Measurements from ENCODE around the gene TOR2A. TPM values are rescaled to one million over a fixed set of nuclear protein-coding genes. Genes with fewer than 3 reads are reported as not detected.

The TOR2A gene
- total RNA-seq, 1 donor from 2014 or later, result not detected

GRCh38 chr9:127717766-127718165 lies 17.3 kb downstream of the TOR2A start:
- H3K4me3 ChIP-seq, result no peak overlapping the region
- H3K27ac ChIP-seq, result no peak overlapping the region
- DNase-seq (ENCODE audit: low spot score in 2 of 2), result no peak
- H3K27me3 ChIP-seq, result no peaks in the 10 kb centered on the region
- TF ChIP-seq CTCF (IDR thresholded peaks at IDR 0.05), result no peak
- peaks cover 0 to 10% of the 10 kb centered on the region in 2 donors for H3K4me1 ChIP-seq
- intact Hi-C loops (cut with DNase I), result loop anchor here (5.0 kb wide), 2 partner anchors 105 to 200 kb away; partner anchors contain the start of genes ST6GALNAC4 and STXBP1
- no peaks in the 10 kb centered on the region for H3K36me3 ChIP-seq
- no peaks in the 10 kb centered on the region for H3K9me3 ChIP-seq

- Histone ChIP-seq H3K4me3 (peak overlapping the region; percentile 61 to 93), H3K27ac (peak overlapping the region; percentile 82 to 85), H3K27me3 (no peaks in the 10 kb centered on the region), H3K36me3 (no peaks in the 10 kb centered on the region), H3K9me3 (no peaks in the 10 kb centered on the region), H3K4me1 (peaks cover 0 to 10% of the 10 kb centered on the region in 2 donors)
- TF ChIP-seq CTCF (IDR thresholded peaks at IDR 0.05), result no peak
- no peak for DNase-seq (ENCODE audit: low spot score in 2 of 2)
- intact Hi-C loops (cut with DNase I), result loop anchor here (5.0 kb wide), 2 partner anchors 104 to 201 kb away; partner anchors contain the start of genes ST6GALNAC4 and STXBP1
These were observed 18.7 kb downstream of the TOR2A start for GRCh38 chr9:127716412-127716811.

GRCh38 chr9:127715470-127716337 lies 19.4 kb downstream of the TOR2A start, which contains the start of the genes PTRH1 and TTC16:
Gene PTRH1 (minus strand): TSS chr9:127715663. CDS start chr9:127715639, 24 bp downstream.
Gene TTC16 (plus strand): TSS chr9:127716079. CDS start chr9:127716146, 67 bp downstream.
- H3K9me3 ChIP-seq, result no peaks in the 10 kb centered on the region
- peak within 1 kb of the TSS; percentile 82 to 85 for H3K27ac ChIP-seq
- H3K4me1 ChIP-seq, result peaks cover 0 to 10% of the 10 kb centered on the region in 2 donors
- H3K4me3 ChIP-seq, result peak within 1 kb of the TSS; percentile 61 to 93
- no peaks in the 10 kb centered on the region for H3K36me3 ChIP-seq
- intact Hi-C loops (cut with DNase I), result loop anchor here (1.0 to 5.0 kb wide), 5 partner anchors 16 to 202 kb away; partner anchors contain the start of genes CDK9, ST6GALNAC4, STXBP1 and TOR2A
- H3K27me3 ChIP-seq, result no peaks in the 10 kb centered on the region
- peak; percentile 84 to 99 for DNase-seq (ENCODE audit: low spot score in 2 of 2)
- no peak for TF ChIP-seq CTCF (IDR thresholded peaks at IDR 0.05)

GRCh38 chr9:127714951-127715469 lies 20.1 kb downstream of the TOR2A start:
- intact Hi-C loops (cut with DNase I), result loop anchor here (1.0 to 5.0 kb wide), 5 partner anchors 16 to 202 kb away; partner anchors contain the start of genes CDK9, ST6GALNAC4, STXBP1 and TOR2A
- H3K4me1 ChIP-seq, result peaks cover 0 to 10% of the 10 kb centered on the region in 2 donors
- peak overlapping the region; percentile 61 to 93 for H3K4me3 ChIP-seq
- no peak for TF ChIP-seq CTCF (IDR thresholded peaks at IDR 0.05)
- H3K27ac ChIP-seq, result peak overlapping the region; percentile 82 to 85
- no peaks in the 10 kb centered on the region for H3K9me3 ChIP-seq
- no peak for DNase-seq (ENCODE audit: low spot score in 2 of 2)
- H3K36me3 ChIP-seq, result no peaks in the 10 kb centered on the region
- no peaks in the 10 kb centered on the region for H3K27me3 ChIP-seq

- no peak for DNase-seq (ENCODE audit: low spot score in 2 of 2)
- Histone ChIP-seq H3K27me3 (no peaks in the 10 kb centered on the region), H3K4me1 (peaks cover 0 to 10% of the 10 kb centered on the region in 2 donors), H3K4me3 (peak overlapping the region; percentile 61 to 93), H3K36me3 (no peaks in the 10 kb centered on the region), H3K27ac (no peak overlapping the region), H3K9me3 (no peaks in the 10 kb centered on the region)
- no peak for TF ChIP-seq CTCF (IDR thresholded peaks at IDR 0.05)
- intact Hi-C loops (cut with DNase I), result loop anchor here (2.0 kb wide), 1 partner anchor 73 kb away; the partner anchor contains the start of gene CDK9
These were observed 20.9 kb downstream of the TOR2A start for GRCh38 chr9:127714020-127714750.
